SH-SY5Y (cell line): ENCODE data around the gene SGSM1.

Source experiments
- GATA2 ChIP-seq: IDR thresholded peaks from 2 replicates; pipeline ENCODE4 v1.6.1; 2011; ENCODE audit warnings: mild to moderate bottlenecking, low read depth, low read length
- GATA3 ChIP-seq: IDR thresholded peaks from 2 replicates; pipeline ENCODE4 v1.6.1; 2011; ENCODE audit warnings: low read depth, mild to moderate bottlenecking, low read length, moderate library complexity

The SGSM1 gene

GRCh38 chr22:24975125-24975640 is 169.2 kb downstream of the SGSM1 start:
- TF ChIP-seq GATA2 (no peak), GATA3 (no peak)

GRCh38 chr22:24975813-24976341 is 169.9 kb downstream of the SGSM1 start:
- TF ChIP-seq GATA3, result no peak
- no peak for TF ChIP-seq GATA2

GRCh38 chr22:24976442-24977218 is 170.6 kb downstream of the SGSM1 start:
- TF ChIP-seq GATA3, result no peak
- no peak for TF ChIP-seq GATA2
